GM21529 (cell line): ENCODE data around the gene FLVCR2.
A peak's percentile ranks its signal among the peaks of the same experiment; 100 is the strongest.

Source experiments
- ATAC-seq: cut with Tn5 transposase; IDR thresholded peaks from one replicate; pipeline ENCODE4 v1.9.1; 2021; ENCODE audit not compliant: unreplicated experiment

Gene FLVCR2

GRCh38 chr14:75578102-75578785, at the start of gene FLVCR2:
Gene FLVCR2, plus strand, starts transcription at chr14:75578620. Its CDS starts 353 bp downstream, at chr14:75578973.
- ATAC-seq, result peak; percentile 41

- no peak for ATAC-seq
Observed at GRCh38 chr14:75531256-75531655, 47.2 kb upstream of the FLVCR2 start.

- no peak for ATAC-seq
Observed at GRCh38 chr14:75531660-75532317, 46.6 kb upstream of the FLVCR2 start.

- ATAC-seq, result no peak
Observed at GRCh38 chr14:75533791-75534555, 44.4 kb upstream of the FLVCR2 start.

GRCh38 chr14:75535164-75535898, 43.1 kb upstream of the FLVCR2 start:
- no peak for ATAC-seq

GRCh38 chr14:75537071-75537470, 41.3 kb upstream of the FLVCR2 start:
- ATAC-seq, result no peak

- no peak for ATAC-seq
Observed at GRCh38 chr14:75539162-75539560, 39.3 kb upstream of the FLVCR2 start.

- ATAC-seq, result peak; percentile 58
Observed at GRCh38 chr14:75539561-75540478, 38.6 kb upstream of the FLVCR2 start.

- no peak for ATAC-seq
Observed at GRCh38 chr14:75540479-75540851, 38.0 kb upstream of the FLVCR2 start.

- peak; percentile 57 for ATAC-seq
Observed at GRCh38 chr14:75542588-75543091, 35.8 kb upstream of the FLVCR2 start.

- no peak for ATAC-seq
Observed at GRCh38 chr14:75543253-75543652, 35.2 kb upstream of the FLVCR2 start.

GRCh38 chr14:75543786-75544185, 34.6 kb upstream of the FLVCR2 start:
- ATAC-seq, result no peak

GRCh38 chr14:75545907-75546306, 32.5 kb upstream of the FLVCR2 start:
- ATAC-seq, result no peak

- ATAC-seq, result no peak
Observed at GRCh38 chr14:75547552-75548250, 30.7 kb upstream of the FLVCR2 start.

- no peak for ATAC-seq
Observed at GRCh38 chr14:75548544-75548943, 29.9 kb upstream of the FLVCR2 start.

GRCh38 chr14:75549169-75549568, 29.3 kb upstream of the FLVCR2 start:
- ATAC-seq, result peak; percentile 81

GRCh38 chr14:75551021-75551420, 27.4 kb upstream of the FLVCR2 start:
- ATAC-seq, result no peak

- ATAC-seq, result no peak
Observed at GRCh38 chr14:75553157-75553556, 25.3 kb upstream of the FLVCR2 start.

- no peak for ATAC-seq
Observed at GRCh38 chr14:75553761-75554364, 24.6 kb upstream of the FLVCR2 start.
